ENCODE data around the gene TEAD4.

DNA sequence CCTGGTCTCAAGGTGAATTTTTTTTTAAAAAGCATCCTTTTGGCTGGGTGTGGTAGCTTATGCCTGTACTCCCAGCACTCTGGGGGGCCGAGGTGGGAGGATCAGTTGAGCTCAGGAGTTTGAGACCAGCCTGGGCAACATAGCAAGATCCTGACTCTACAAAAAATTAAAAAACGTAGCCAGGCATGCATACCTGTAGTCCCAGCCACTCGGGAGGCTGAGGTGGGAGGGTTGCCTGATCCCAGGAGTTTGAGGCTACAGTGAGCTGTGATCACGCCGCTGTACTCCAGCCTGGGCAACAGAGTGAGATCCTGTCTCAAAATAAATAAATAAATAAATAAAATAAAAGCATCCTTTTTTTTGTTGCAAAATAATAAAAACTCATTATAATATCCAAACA is 130.4 kb downstream of the TEAD4 start:
- TF ChIP-seq, protein P1, sequence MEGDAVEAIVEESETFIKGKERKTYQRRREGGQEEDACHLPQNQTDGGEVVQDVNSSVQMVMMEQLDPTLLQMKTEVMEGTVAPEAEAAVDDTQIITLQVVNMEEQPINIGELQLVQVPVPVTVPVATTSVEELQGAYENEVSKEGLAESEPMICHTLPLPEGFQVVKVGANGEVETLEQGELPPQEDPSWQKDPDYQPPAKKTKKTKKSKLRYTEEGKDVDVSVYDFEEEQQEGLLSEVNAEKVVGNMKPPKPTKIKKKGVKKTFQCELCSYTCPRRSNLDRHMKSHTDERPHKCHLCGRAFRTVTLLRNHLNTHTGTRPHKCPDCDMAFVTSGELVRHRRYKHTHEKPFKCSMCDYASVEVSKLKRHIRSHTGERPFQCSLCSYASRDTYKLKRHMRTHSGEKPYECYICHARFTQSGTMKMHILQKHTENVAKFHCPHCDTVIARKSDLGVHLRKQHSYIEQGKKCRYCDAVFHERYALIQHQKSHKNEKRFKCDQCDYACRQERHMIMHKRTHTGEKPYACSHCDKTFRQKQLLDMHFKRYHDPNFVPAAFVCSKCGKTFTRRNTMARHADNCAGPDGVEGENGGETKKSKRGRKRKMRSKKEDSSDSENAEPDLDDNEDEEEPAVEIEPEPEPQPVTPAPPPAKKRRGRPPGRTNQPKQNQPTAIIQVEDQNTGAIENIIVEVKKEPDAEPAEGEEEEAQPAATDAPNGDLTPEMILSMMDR (IDR thresholded peaks at IDR 0.05; ENCODE audit: poor library complexity): no peak
- TF ChIP-seq EZH2 (IDR thresholded peaks at IDR 0.05; ENCODE audit: borderline replicate concordance): no peak
- no peak for TF ChIP-seq EZH2phosphoT487 (IDR thresholded peaks at IDR 0.05; ENCODE audit: low read depth, severe bottlenecking, unreplicated experiment)

Measured in hepatocyte (in vitro differentiated cells).